Anterior cingulate cortex (tissue), 58 donors: ENCODE results near the gene GRIN2B.
A peak's percentile ranks its signal among the peaks of the same experiment; 100 is the strongest.

Experiments
- DNase-seq, 58 donors: peaks; one replicate each; lab custom pipeline; 2025; lab: John Stamatoyannopoulos, UW

The GRIN2B gene

DNA sequence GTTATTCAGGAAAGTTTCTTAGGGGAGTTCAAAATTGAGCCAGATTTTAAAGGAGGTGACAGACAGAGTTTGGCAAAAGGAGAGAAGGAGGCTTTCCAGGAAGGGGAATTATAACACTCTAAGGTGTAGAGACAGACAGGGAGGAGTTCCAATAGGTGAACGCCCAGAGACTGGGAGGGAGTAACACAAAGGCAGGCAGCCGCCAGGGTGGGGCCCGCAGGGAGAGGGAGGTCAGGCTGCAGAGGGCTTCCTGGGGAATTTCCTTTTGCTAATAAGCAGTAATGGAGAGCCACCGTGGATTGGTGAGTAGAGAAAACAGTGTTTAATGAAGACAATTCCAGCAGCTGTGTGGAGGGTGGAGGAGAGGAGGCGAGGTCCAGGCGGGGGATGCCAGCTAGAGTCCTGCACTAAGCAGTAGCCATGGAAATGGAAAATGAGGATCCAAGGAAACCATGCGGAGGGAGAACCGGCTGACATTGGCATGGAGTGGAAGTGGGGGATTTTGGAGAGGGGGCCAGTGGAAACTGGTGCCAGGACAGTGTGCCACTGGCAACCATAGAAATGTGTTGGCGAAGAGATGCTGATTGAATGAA lies 22.2 kb downstream of the GRIN2B start:
- DNase-seq: peak in 23 of 58 donors; percentile 7 to 50 (median 35)

- peak in 9 of 58 donors; percentile 10 to 38 (median 24) for DNase-seq
These were observed 23.8 kb downstream of the GRIN2B start for GRCh38 chr12:13957576-13957975.

DNA sequence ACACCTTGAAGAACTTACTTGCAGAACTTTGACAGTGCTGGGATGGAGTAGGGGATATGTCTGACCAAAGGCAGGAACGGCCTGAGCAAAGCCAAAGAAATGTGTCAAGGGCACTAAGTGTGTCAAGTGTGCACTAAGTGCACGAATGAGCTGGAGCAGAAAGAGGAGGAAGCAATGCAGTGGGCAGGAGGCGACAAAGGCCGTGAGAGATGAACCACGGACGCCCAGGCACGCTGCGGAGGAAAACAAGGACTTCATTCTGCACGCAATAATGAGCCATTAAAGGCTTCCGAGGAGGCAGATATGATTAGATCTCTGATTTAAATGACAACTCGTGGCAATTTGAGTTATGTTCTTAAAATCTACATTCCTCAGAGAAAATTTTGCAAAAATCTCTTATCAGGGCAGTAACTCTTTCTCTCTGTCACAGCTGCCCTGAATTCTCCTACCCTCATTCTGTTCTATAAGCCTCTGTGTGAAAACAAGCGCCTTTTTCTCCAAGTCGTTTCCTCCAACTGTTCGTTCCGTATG lies 25.3 kb downstream of the GRIN2B start:
- peak in 11 of 58 donors; percentile 3 to 28 (median 13) for DNase-seq

GRCh38 chr12:13952096-13952495 lies 29.3 kb downstream of the GRIN2B start:
- DNase-seq: no peak

DNA sequence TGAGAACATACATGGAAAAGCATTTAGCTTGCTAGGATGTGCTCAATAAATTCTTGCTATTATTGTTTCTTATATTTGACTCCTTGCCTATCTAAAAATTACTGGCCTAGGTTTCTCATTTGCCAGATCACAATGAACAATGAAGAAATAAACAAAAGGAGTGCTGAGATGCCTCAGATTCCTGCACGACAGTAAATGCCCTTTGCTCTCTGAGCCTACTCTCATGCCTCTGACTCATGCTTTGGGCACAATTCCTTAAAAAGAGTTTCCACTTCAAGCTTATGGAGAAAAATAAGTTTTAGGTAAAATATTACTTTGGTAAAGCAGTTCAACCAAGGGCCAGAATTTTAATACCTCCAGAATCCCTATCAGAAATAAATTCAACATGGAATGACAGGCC lies 30.9 kb downstream of the GRIN2B start:
- no peak for DNase-seq

- no peak for DNase-seq
These were observed 32.8 kb downstream of the GRIN2B start for GRCh38 chr12:13948621-13949020.

DNA sequence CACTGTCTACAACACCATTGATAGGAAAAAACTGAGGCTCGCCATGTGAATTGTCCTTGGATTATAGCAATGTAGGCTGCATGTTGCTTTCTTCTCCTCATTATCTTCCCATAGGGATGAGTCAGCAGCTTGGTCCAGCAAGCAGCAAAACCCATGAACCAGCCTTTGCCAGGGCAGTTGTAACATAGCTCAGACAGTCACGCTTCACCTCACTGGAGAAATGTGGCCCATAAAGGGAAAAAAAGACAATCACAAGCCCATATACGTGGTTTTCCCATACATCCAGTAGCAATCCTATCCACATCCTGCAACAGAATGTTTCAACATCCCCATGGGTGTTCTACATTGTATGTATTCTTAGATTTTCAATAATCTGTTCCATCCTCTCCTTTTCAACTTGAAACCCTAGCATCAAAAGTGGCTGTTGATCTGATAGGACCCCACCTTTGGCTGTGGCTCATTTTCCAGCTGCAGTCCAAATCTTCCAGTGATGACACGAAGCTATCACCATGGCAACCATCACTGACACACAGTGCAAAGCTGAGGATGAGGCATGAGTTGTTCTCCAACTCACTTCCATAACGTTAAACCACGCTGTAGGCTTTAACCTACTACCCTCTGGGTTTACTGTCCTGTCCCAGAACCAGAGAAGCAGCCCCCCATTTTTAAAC lies 34.0 kb downstream of the GRIN2B start:
- no peak for DNase-seq

DNA sequence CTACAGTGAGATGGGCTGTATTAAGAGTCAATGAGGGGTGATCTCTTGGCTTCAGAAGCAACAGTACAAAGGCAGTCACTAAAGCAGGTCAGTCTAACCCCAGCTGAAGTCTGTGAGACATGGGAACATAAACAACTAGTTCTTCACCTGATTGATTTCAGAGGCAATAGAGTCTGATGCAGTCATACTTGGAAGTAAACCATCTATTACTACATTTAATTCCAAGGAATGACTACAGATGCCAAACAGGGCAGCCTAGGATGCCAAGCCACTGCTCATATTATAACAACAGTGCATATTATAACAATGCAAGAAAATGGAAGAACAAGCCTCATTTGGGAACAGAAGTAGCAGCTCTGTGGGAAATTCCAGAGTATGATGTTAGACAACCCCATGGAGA lies 35.8 kb downstream of the GRIN2B start:
- no peak for DNase-seq

- no peak for DNase-seq
These were observed 36.2 kb downstream of the GRIN2B start for GRCh38 chr12:13945236-13945635.

GRCh38 chr12:13942826-13943225 lies 38.6 kb downstream of the GRIN2B start:
- DNase-seq: no peak

- DNase-seq: peak in 9 of 58 donors; percentile 1 to 32 (median 17)
These were observed 39.8 kb downstream of the GRIN2B start for GRCh38 chr12:13941258-13942249.

DNA sequence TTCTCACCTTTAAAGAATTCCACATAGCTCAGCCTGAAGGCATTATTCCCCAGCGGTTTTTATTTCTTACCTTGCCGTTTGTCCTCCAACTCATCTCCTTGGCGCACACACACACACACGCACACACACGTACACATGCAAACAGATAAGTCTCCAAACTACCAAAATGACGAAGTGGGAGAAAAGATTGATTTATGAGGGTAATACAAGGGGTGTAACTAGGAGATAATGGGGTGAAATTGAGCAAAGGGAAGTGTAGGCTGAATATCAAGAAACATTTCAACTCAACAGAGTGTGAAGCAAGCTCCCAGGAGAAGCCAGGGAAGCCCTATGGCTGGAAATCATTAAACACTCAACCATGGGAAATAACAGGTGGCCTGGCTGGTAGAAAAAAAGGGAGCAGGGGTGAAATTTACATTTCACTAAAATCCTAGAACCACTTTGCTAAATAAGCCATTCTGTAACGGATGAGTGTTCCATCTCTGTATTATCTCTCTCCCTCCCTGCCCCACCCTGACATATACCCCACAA lies 41.0 kb downstream of the GRIN2B start:
- DNase-seq: no peak

DNA sequence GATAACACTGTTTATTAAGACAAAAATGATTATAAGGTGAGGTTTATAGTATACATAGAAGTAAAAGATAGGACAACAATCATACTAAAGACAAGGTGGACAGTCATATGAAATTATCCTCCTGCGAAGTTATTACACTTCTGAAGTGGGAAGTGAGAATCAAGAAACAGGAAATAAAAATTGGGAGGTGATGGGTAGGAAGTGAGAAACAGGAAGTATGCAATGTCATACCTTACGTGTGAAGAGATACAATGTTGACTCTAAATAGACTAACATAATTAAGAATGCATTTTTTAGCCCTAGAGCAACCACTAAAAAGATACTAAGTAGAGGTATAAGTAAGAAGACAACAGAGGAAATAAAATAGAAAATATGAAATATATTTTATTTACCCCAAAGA lies 43.7 kb downstream of the GRIN2B start:
- DNase-seq: no peak

DNA sequence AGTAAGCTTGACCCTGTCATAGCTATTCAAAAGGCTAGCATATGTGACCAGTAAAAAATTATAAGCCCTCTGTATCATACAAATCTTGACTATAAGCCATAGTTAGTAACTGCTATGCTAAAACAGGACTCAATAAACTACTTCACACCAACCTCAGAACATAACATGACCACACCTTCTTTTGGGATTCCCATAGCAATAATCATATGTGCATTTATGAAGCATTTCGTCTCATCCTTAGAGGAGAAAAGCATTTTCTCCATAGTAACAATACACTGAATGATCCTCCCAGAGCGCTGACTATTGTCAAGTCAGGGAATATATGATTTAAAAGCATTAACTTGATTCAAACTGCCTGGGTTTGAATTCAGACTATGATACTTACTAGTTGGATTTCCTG lies 46.2 kb downstream of the GRIN2B start:
- no peak for DNase-seq
